ENCODE results near the gene TK2. TPM values are rescaled to one million over a fixed set of nuclear protein-coding genes. Genes with fewer than 3 reads are reported as not detected.

The TK2 gene
- total and polyA plus RNA-seq, 3 experiments from 2014 or later = 5.6 to 10.4 (median 5.6) TPM

GRCh38 chr16:66480265-66481080 is 69.4 kb downstream of the TK2 start:
- ChIA-PET CTCF (interaction anchor here (0.8 to 8.1 kb wide), 6 partner anchors 11 to 109 kb away, joined by 3 to 62 read pairs (median 9); partner anchors contain the start of gene CKLF), POLR2A (no interaction called here)
- H3K27ac Mint-ChIP-seq = peak overlapping the region in 1 of 8 donors; percentile 6
- Histone ChIP-seq H3K27ac (ENCODE audit: low read depth, low read length) (no peak overlapping the region), H3K27me3 (ENCODE audit: insufficient read depth, low read length, poor library complexity, severe bottlenecking) (no peaks in the 10 kb centered on the region), H3K9me3 (ENCODE audit: low read length) (no peaks in the 10 kb centered on the region), H3K4me3 (ENCODE audit: low read length) (no peak overlapping the region), H3K4me1 (ENCODE audit: insufficient read depth, low read length) (peaks cover 14% of the 10 kb centered on the region), H3K36me3 (ENCODE audit: insufficient read depth, low read length) (no peaks in the 10 kb centered on the region)
- no peaks in the 10 kb centered on the region for H3K9me3 Mint-ChIP-seq
- no peaks in the 10 kb centered on the region for H3K36me3 Mint-ChIP-seq
- no peak for DNase-seq
- no peak overlapping the region for H3K4me3 Mint-ChIP-seq
- H3K4me1 Mint-ChIP-seq = peaks cover 23 to 35% (median 24%) of the 10 kb centered on the region in 3 donors
- H3K27me3 Mint-ChIP-seq = no peaks in the 10 kb centered on the region

- no peak for DNase-seq
- no peaks in the 10 kb centered on the region for H3K27me3 Mint-ChIP-seq
- H3K4me1 Mint-ChIP-seq = peaks cover 29 to 42% (median 30%) of the 10 kb centered on the region in 3 donors
- H3K27ac ChIP-seq (ENCODE audit: low read depth, low read length) = no peak overlapping the region
- H3K27me3 ChIP-seq (ENCODE audit: insufficient read depth, low read length, poor library complexity, severe bottlenecking) = no peaks in the 10 kb centered on the region
- no peaks in the 10 kb centered on the region for H3K36me3 ChIP-seq (ENCODE audit: insufficient read depth, low read length)
- CTCF ChIA-PET = interaction anchor here (0.7 to 8.1 kb wide), 12 partner anchors 11 to 119 kb away, joined by 3 to 62 read pairs (median 4); partner anchors contain the start of gene CKLF
- no peaks in the 10 kb centered on the region for H3K36me3 Mint-ChIP-seq
- no peak overlapping the region for H3K4me3 Mint-ChIP-seq
- peaks cover 21% of the 10 kb centered on the region for H3K4me1 ChIP-seq (ENCODE audit: insufficient read depth, low read length)
- POLR2A ChIA-PET = no interaction called here
- H3K4me3 ChIP-seq (ENCODE audit: low read length) = no peak overlapping the region
- no peak overlapping the region for H3K27ac Mint-ChIP-seq
- no peaks in the 10 kb centered on the region for H3K9me3 ChIP-seq (ENCODE audit: low read length)
- H3K9me3 Mint-ChIP-seq = no peaks in the 10 kb centered on the region
These were observed 70.2 kb downstream of the TK2 start for GRCh38 chr16:66479661-66480264.

GRCh38 chr16:66478733-66479511 is 71.0 kb downstream of the TK2 start:
- Histone ChIP-seq H3K4me1 (ENCODE audit: insufficient read depth, low read length) (peaks cover 24% of the 10 kb centered on the region), H3K4me3 (ENCODE audit: low read length) (no peak overlapping the region), H3K9me3 (ENCODE audit: low read length) (no peaks in the 10 kb centered on the region), H3K36me3 (ENCODE audit: insufficient read depth, low read length) (no peaks in the 10 kb centered on the region), H3K27me3 (ENCODE audit: insufficient read depth, low read length, poor library complexity, severe bottlenecking) (no peaks in the 10 kb centered on the region), H3K27ac (ENCODE audit: low read depth, low read length) (no peak overlapping the region)
- H3K27ac Mint-ChIP-seq = peak overlapping the region in 6 of 8 donors; percentile 2 to 78 (median 46)
- H3K4me3 Mint-ChIP-seq = peak overlapping the region in 3 of 7 donors; percentile 14 to 49 (median 45)
- ChIA-PET POLR2A (no interaction called here), CTCF (interaction anchor here (0.7 to 8.1 kb wide), 13 partner anchors 10 to 172 kb away, joined by 3 to 62 read pairs (median 4); partner anchors contain the start of gene CKLF)
- H3K9me3 Mint-ChIP-seq = no peaks in the 10 kb centered on the region
- peak; percentile 65 to 83 (median 67) for DNase-seq
- H3K4me1 Mint-ChIP-seq = peaks cover 33 to 44% (median 38%) of the 10 kb centered on the region in 3 donors
- no peaks in the 10 kb centered on the region for H3K27me3 Mint-ChIP-seq
- H3K36me3 Mint-ChIP-seq = no peaks in the 10 kb centered on the region

GRCh38 chr16:66477028-66477515 is 72.8 kb downstream of the TK2 start:
- no peak for DNase-seq
- no peaks in the 10 kb centered on the region for H3K27me3 ChIP-seq (ENCODE audit: insufficient read depth, low read length, poor library complexity, severe bottlenecking)
- no peak overlapping the region for H3K27ac ChIP-seq (ENCODE audit: low read depth, low read length)
- no peaks in the 10 kb centered on the region for H3K9me3 ChIP-seq (ENCODE audit: low read length)
- peaks cover 25% of the 10 kb centered on the region for H3K4me1 ChIP-seq (ENCODE audit: insufficient read depth, low read length)
- no peak overlapping the region for H3K4me3 ChIP-seq (ENCODE audit: low read length)
- peak overlapping the region in 2 of 8 donors; percentile 58 to 76 for H3K27ac Mint-ChIP-seq
- H3K9me3 Mint-ChIP-seq = no peaks in the 10 kb centered on the region
- ChIA-PET CTCF (interaction anchor here (0.9 to 8.1 kb wide), 14 partner anchors 10 to 275 kb away, joined by 3 to 62 read pairs (median 4); partner anchors contain the start of genes CKLF and DYNC1LI2), POLR2A (no interaction called here)
- H3K4me1 Mint-ChIP-seq = peaks cover 28 to 36% (median 34%) of the 10 kb centered on the region in 3 donors
- no peaks in the 10 kb centered on the region for H3K27me3 Mint-ChIP-seq
- no peaks in the 10 kb centered on the region for H3K36me3 Mint-ChIP-seq
- H3K36me3 ChIP-seq (ENCODE audit: insufficient read depth, low read length) = no peaks in the 10 kb centered on the region
- no peak overlapping the region for H3K4me3 Mint-ChIP-seq

- DNase-seq = peak in 2 of 5 donors; percentile 14 to 25
- no peak overlapping the region for H3K4me3 ChIP-seq (ENCODE audit: low read length)
- Mint-ChIP-seq H3K36me3 (no peaks in the 10 kb centered on the region), H3K9me3 (no peaks in the 10 kb centered on the region), H3K27me3 (no peaks in the 10 kb centered on the region), H3K27ac (peak overlapping the region in 1 of 8 donors; percentile 78), H3K4me3 (no peak overlapping the region), H3K4me1 (peaks cover 28 to 36% (median 34%) of the 10 kb centered on the region in 3 donors)
- H3K36me3 ChIP-seq (ENCODE audit: insufficient read depth, low read length) = no peaks in the 10 kb centered on the region
- H3K9me3 ChIP-seq (ENCODE audit: low read length) = no peaks in the 10 kb centered on the region
- ChIA-PET CTCF (interaction anchor here (0.9 to 8.1 kb wide), 14 partner anchors 10 to 276 kb away, joined by 3 to 62 read pairs (median 4); partner anchors contain the start of genes CKLF and DYNC1LI2), POLR2A (interaction anchor here (0.7 to 1.0 kb wide), 2 partner anchors 76 to 132 kb away, joined by 3 to 5 read pairs; no protein-coding TSS in a partner anchor)
- H3K4me1 ChIP-seq (ENCODE audit: insufficient read depth, low read length) = peaks cover 25% of the 10 kb centered on the region
- H3K27ac ChIP-seq (ENCODE audit: low read depth, low read length) = no peak overlapping the region
- H3K27me3 ChIP-seq (ENCODE audit: insufficient read depth, low read length, poor library complexity, severe bottlenecking) = no peaks in the 10 kb centered on the region
These were observed 73.4 kb downstream of the TK2 start for GRCh38 chr16:66476328-66477027.

GRCh38 chr16:66475232-66475631 is 74.7 kb downstream of the TK2 start:
- no peaks in the 10 kb centered on the region for H3K9me3 ChIP-seq (ENCODE audit: low read length)
- Mint-ChIP-seq H3K4me1 (peaks cover 28 to 36% (median 34%) of the 10 kb centered on the region in 3 donors), H3K36me3 (no peaks in the 10 kb centered on the region), H3K4me3 (peak overlapping the region in 1 of 7 donors; percentile 19), H3K9me3 (no peaks in the 10 kb centered on the region), H3K27ac (peak overlapping the region in 6 of 8 donors; percentile 40 to 93 (median 78)), H3K27me3 (no peaks in the 10 kb centered on the region)
- no peak for DNase-seq
- CTCF ChIA-PET = interaction anchor here (1.9 to 8.1 kb wide), 3 partner anchors 69 to 176 kb away, joined by 8 to 62 read pairs (median 57); no protein-coding TSS in a partner anchor
- no peaks in the 10 kb centered on the region for H3K36me3 ChIP-seq (ENCODE audit: insufficient read depth, low read length)
- H3K4me1 ChIP-seq (ENCODE audit: insufficient read depth, low read length) = peaks cover 25% of the 10 kb centered on the region
- no peak overlapping the region for H3K27ac ChIP-seq (ENCODE audit: low read depth, low read length)
- no peaks in the 10 kb centered on the region for H3K27me3 ChIP-seq (ENCODE audit: insufficient read depth, low read length, poor library complexity, severe bottlenecking)
- POLR2A ChIA-PET = no interaction called here
- H3K4me3 ChIP-seq (ENCODE audit: low read length) = no peak overlapping the region

- Mint-ChIP-seq H3K9me3 (no peaks in the 10 kb centered on the region), H3K4me3 (peak overlapping the region in 3 of 7 donors; percentile 12 to 51 (median 19)), H3K4me1 (peaks cover 28 to 36% (median 34%) of the 10 kb centered on the region in 3 donors), H3K27me3 (no peaks in the 10 kb centered on the region), H3K36me3 (no peaks in the 10 kb centered on the region), H3K27ac (peak overlapping the region; percentile 40 to 94 (median 84))
- POLR2A ChIA-PET = no interaction called here
- DNase-seq = peak; percentile 37 to 76 (median 65)
- peaks cover 25% of the 10 kb centered on the region for H3K4me1 ChIP-seq (ENCODE audit: insufficient read depth, low read length)
- CTCF ChIA-PET = interaction anchor here (1.9 kb wide), 1 partner anchor 176 kb away, joined by 8 read pairs; no protein-coding TSS in a partner anchor
- H3K27me3 ChIP-seq (ENCODE audit: insufficient read depth, low read length, poor library complexity, severe bottlenecking) = no peaks in the 10 kb centered on the region
- H3K36me3 ChIP-seq (ENCODE audit: insufficient read depth, low read length) = no peaks in the 10 kb centered on the region
- no peak overlapping the region for H3K27ac ChIP-seq (ENCODE audit: low read depth, low read length)
- no peaks in the 10 kb centered on the region for H3K9me3 ChIP-seq (ENCODE audit: low read length)
- H3K4me3 ChIP-seq (ENCODE audit: low read length) = no peak overlapping the region
These were observed 75.1 kb downstream of the TK2 start for GRCh38 chr16:66474750-66475199.
